ENCODE data around the gene EXD3.
A peak's percentile ranks its signal among the peaks of the same experiment; 100 is the strongest.

Gene EXD3

DNA sequence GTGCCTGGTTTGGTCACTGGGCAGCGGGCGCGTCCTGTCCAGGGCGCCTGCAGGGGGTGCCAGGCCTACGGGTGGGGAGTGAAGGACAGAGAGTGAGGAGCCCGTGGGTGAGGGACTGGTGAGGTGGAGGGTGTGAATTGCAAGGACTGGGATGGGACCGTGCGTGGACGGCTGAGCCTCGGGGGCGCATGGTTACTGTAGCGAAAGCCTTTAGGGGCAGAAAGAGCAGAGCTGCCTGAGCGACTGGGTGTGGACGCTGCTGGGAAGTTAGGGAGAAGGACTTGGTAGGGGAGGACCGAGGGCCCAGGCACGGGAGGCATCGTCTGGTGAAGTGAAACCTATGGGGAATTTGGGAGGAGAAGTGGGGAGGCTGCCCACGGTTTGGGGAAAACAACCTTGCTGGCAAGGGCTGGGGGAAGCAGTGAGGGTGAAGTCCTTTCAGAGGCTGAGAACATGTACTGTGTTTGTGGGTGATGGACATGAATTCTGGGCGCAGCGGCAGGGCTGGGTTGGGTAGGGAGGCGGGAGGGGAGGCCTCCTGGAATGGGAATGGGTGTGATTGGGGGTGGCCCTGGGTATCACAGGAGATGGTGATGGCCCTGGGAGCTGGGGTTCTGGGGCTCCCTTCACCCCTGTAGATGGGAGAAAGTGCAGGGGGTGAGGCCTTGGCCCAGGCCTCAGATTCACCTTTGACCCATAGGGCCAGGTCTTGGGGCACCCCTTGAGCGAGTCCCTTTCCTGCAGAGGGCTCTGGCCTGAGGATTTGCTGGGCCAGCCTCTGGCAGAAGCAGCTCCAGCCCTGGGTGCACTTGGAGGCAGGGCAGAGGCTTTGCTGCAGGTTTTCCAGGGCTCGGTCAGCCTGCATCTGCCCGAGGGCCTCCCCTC, 147.1 kb downstream of the EXD3 start:
- Histone ChIP-seq H3K4me3 (replicated peaks; ENCODE audit: insufficient read depth, low read length) (no peak overlapping the region), H3K27ac (replicated peaks) (peak overlapping the region; percentile 98)
- TF ChIP-seq SPI1 (IDR thresholded peaks at IDR 0.05; ENCODE audit: borderline replicate concordance, low read depth), result no peak
- TF ChIP-seq POLR2AphosphoS5 (IDR thresholded peaks at IDR 0.05; ENCODE audit: low read depth), result no peak
- TF ChIP-seq, protein P1, sequence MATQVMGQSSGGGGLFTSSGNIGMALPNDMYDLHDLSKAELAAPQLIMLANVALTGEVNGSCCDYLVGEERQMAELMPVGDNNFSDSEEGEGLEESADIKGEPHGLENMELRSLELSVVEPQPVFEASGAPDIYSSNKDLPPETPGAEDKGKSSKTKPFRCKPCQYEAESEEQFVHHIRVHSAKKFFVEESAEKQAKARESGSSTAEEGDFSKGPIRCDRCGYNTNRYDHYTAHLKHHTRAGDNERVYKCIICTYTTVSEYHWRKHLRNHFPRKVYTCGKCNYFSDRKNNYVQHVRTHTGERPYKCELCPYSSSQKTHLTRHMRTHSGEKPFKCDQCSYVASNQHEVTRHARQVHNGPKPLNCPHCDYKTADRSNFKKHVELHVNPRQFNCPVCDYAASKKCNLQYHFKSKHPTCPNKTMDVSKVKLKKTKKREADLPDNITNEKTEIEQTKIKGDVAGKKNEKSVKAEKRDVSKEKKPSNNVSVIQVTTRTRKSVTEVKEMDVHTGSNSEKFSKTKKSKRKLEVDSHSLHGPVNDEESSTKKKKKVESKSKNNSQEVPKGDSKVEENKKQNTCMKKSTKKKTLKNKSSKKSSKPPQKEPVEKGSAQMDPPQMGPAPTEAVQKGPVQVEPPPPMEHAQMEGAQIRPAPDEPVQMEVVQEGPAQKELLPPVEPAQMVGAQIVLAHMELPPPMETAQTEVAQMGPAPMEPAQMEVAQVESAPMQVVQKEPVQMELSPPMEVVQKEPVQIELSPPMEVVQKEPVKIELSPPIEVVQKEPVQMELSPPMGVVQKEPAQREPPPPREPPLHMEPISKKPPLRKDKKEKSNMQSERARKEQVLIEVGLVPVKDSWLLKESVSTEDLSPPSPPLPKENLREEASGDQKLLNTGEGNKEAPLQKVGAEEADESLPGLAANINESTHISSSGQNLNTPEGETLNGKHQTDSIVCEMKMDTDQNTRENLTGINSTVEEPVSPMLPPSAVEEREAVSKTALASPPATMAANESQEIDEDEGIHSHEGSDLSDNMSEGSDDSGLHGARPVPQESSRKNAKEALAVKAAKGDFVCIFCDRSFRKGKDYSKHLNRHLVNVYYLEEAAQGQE (IDR thresholded peaks at IDR 0.05; ENCODE audit: insufficient replicate concordance, low read depth), result no peak
- TF ChIP-seq, protein P2, sequence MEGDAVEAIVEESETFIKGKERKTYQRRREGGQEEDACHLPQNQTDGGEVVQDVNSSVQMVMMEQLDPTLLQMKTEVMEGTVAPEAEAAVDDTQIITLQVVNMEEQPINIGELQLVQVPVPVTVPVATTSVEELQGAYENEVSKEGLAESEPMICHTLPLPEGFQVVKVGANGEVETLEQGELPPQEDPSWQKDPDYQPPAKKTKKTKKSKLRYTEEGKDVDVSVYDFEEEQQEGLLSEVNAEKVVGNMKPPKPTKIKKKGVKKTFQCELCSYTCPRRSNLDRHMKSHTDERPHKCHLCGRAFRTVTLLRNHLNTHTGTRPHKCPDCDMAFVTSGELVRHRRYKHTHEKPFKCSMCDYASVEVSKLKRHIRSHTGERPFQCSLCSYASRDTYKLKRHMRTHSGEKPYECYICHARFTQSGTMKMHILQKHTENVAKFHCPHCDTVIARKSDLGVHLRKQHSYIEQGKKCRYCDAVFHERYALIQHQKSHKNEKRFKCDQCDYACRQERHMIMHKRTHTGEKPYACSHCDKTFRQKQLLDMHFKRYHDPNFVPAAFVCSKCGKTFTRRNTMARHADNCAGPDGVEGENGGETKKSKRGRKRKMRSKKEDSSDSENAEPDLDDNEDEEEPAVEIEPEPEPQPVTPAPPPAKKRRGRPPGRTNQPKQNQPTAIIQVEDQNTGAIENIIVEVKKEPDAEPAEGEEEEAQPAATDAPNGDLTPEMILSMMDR (IDR thresholded peaks at IDR 0.05; ENCODE audit: insufficient read depth, low read length), result no peak
- no peak for TF ChIP-seq GABPA (IDR thresholded peaks at IDR 0.05; ENCODE audit: low read depth)

DNA sequence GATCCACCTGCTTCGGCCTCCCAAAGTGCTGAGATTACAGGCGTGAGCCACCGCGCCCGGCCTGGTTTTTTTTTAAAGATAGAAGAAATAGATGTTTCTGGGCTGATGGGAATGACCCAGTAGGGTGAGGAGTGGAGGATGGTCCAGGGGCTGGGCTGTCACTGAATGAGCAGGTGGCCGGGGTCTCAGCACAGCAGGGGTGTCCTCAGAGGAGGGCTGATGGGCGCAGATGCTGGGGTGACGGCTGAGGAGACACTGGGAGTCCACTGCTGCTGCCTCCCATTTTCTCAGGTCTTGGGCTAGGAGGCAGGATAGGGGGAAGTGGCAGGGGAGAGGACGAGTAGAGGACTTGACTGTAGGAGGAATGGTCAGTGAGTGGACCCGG, 147.8 kb downstream of the EXD3 start:
- no peak for DNase-seq (ENCODE audit: low read depth in 1 of 2, low spot score in 1 of 2)
- H3K27ac ChIP-seq (replicated peaks), result no peak overlapping the region

More for the DNA sequence above, 147.1 kb downstream of the EXD3 start:
- DNase-seq (ENCODE audit: low read depth in 1 of 2, low spot score in 1 of 2), result no peak
- no peaks in the 10 kb centered on the region for H3K27me3 ChIP-seq (ENCODE audit: insufficient read depth, poor library complexity, severe bottlenecking)

DNA sequence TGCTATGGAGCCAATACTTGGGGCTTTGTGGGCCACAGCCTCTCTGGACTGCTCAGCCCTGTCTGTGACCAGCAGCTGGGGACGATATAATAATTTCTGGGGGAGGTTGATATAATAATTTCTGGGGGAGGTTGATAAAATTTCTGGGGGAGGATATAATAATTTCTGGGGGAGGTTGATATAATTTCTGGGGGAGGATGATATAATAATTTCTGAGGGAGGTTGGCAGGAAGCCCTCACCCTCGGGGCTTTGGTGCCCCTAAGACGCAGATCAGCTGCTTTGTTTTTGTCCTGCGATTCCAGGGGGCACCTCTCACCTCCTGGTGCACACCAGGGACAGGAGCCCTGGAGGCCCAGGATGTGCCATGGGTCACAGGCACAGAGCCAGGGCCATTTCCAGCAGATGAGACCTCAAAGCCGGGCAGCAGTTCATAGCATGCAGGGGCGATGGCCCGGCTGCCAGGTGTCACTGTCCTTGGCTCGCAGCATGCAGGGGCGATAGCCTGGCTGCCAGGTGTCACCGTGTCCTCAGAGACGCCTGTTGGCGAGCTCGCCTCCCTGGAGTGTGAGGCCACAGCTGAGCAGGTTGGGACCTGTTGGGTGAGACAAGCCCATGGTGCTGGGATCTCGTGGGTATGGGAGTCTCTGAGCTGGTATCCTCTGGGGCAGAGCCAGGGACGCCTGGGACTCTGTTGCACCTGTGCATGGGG, 149.2 kb downstream of the EXD3 start:
- Histone ChIP-seq H3K4me3 (replicated peaks; ENCODE audit: insufficient read depth, low read length) (no peak overlapping the region), H3K27ac (replicated peaks) (no peak overlapping the region), H3K27me3 (ENCODE audit: insufficient read depth, poor library complexity, severe bottlenecking) (no peaks in the 10 kb centered on the region)
- TF ChIP-seq, protein P2 (IDR thresholded peaks at IDR 0.05; ENCODE audit: insufficient read depth, low read length), result no peak
- no peak for TF ChIP-seq SPI1 (IDR thresholded peaks at IDR 0.05; ENCODE audit: borderline replicate concordance, low read depth)
- TF ChIP-seq, protein P1 (IDR thresholded peaks at IDR 0.05; ENCODE audit: insufficient replicate concordance, low read depth), result no peak
- no peak for TF ChIP-seq GABPA (IDR thresholded peaks at IDR 0.05; ENCODE audit: low read depth)
- TF ChIP-seq POLR2AphosphoS5 (IDR thresholded peaks at IDR 0.05; ENCODE audit: low read depth), result no peak
- DNase-seq (ENCODE audit: low read depth in 1 of 2, low spot score in 1 of 2), result no peak

More for the DNA sequence above, 147.8 kb downstream of the EXD3 start:
- no peak overlapping the region for H3K4me3 ChIP-seq (replicated peaks; ENCODE audit: insufficient read depth, low read length)
- TF ChIP-seq GABPA (IDR thresholded peaks at IDR 0.05; ENCODE audit: low read depth), result no peak
- H3K27me3 ChIP-seq (ENCODE audit: insufficient read depth, poor library complexity, severe bottlenecking), result no peaks in the 10 kb centered on the region

DNA sequence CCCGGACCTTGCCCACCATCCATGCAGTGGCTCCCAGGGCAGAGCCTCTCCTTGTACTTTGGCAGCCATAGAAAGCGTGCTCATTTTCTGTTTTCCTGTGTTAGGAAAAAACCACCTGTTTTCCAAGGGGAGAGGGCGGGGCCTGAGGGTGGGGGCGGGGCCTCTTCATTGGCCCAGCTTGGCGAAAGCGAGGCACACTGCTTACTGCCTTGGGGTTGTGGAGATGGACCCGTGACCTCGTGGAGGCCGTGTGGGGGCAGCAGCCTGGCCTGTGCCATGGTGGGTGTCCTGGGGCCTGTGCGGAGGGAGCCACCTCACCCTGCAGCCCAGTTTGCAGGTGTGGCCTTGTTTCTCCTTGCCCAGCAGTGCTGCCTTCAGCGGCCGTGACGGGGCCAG, 149.9 kb downstream of the EXD3 start:
- no peaks in the 10 kb centered on the region for H3K27me3 ChIP-seq (ENCODE audit: insufficient read depth, poor library complexity, severe bottlenecking)
- H3K4me3 ChIP-seq (replicated peaks; ENCODE audit: insufficient read depth, low read length), result no peak overlapping the region
- no peak overlapping the region for H3K27ac ChIP-seq (replicated peaks)
- TF ChIP-seq SPI1 (IDR thresholded peaks at IDR 0.05; ENCODE audit: borderline replicate concordance, low read depth), result no peak
- TF ChIP-seq, protein P1 (IDR thresholded peaks at IDR 0.05; ENCODE audit: insufficient replicate concordance, low read depth), result no peak
- DNase-seq (ENCODE audit: low read depth in 1 of 2, low spot score in 1 of 2), result no peak

Measured in HL-60 (cell line).